ENCODE data around the gene HNRNPUL1.

- TF ChIP-seq EZH2 (optimal IDR thresholded peaks at IDR 0.05; ENCODE audit: low read depth, low read length) (no peak), CTCF (IDR thresholded peaks at IDR 0.05; ENCODE audit: low read length) (no peak), EZH2phosphoT487 (IDR thresholded peaks at IDR 0.05; ENCODE audit: low read length) (no peak)
Observed at GRCh38 chr19:41296433-41296871, 32.3 kb downstream of the HNRNPUL1 start.

Measured in MM.1S (cell line).